K562 (cell line): ENCODE data around the gene COL4A1. TPM values are rescaled to one million over a fixed set of nuclear protein-coding genes. Genes with fewer than 3 reads are reported as not detected.

Experiments used
- ATAC-seq: fragments of 200-7000 bp; cut with Tn5 transposase; 3 replicates; pipeline ENCODE4 v1.9.1; 2020; ENCODE audit warnings: moderate library complexity
- BruUV-seq: library from RNA; stranded (reverse); fragments of 400-500 nt; replicated peaks from 2 replicates; lab custom pipeline; 2021; lab: Mats Ljungman, UMichigan
- CTCF ChIA-PET: fragments of 300-600 bp; formaldehyde crosslinking; extraction: SDS; loops from one replicate; lab custom pipeline; 2021; ENCODE audit warnings: low intra/inter-chr PET ratio; lab: Yijun Ruan, JAX
- POLR2A ChIA-PET: fragments of 300-600, 350-650 bp; sonication (Branson Sonifier 250); formaldehyde crosslinking; extraction: SDS; loops from one replicate; lab custom pipeline; 2021; ENCODE audit warnings: antibody characterized with exemption, inconsistent platforms; lab: Yijun Ruan, JAX
- DNase-seq, 4 experiments: peaks; one replicate each; pipeline versions ENCODE4 v3.0.0 to v3.0.0-alpha.2; 2011 to 2018; ENCODE audit warnings: low spot score in 3 of 4, mixed read lengths in 3 of 4; ENCODE audit errors: extremely low read depth in 1 of 4
- FAIRE-seq: peaks from 2 replicates; lab custom pipeline; 2011; peaks lifted over from hg19 to GRCh38; lab: Jason Lieb, UNC
- H2AFZ ChIP-seq: 2 replicates; pipeline ENCODE4 v1.6.0; 2011; ENCODE audit warnings: low read depth, low read length, control low read depth, inconsistent platforms
- H3K27ac ChIP-seq: fragments of 200-600 bp; 3 replicates; pipeline ENCODE4 v1.8.0; 2011; ENCODE audit warnings: low read depth, mild to moderate bottlenecking, control low read depth, inconsistent platforms, low read length, moderate library complexity, mixed read lengths; ENCODE audit errors: extremely low read depth
- H3K27me3 ChIP-seq, 2 experiments: fragments of 300-600 bp in 1 of 2; 2 replicates in 1 of 2; 3 replicates in 1 of 2; pipeline versions ENCODE4 v1.6.0 to v1.8.0; 2011; ENCODE audit warnings: inconsistent platforms in 2 of 2, low read length in 2 of 2, mild to moderate bottlenecking in 1 of 2, mixed read lengths in 1 of 2, moderate library complexity in 1 of 2; ENCODE audit not compliant: control insufficient read depth in 2 of 2, insufficient read depth in 2 of 2
- H3K36me3 ChIP-seq: fragments of 300-600 bp; 3 replicates; pipeline ENCODE4 v1.8.0; 2011; ENCODE audit warnings: mild to moderate bottlenecking, low read length, inconsistent platforms; ENCODE audit not compliant: control insufficient read depth, insufficient read depth
- H3K4me1 ChIP-seq, 2 experiments: fragments of 200-600 bp in 1 of 2; replicated peaks in 1 of 2; 2 replicates in 1 of 2; 3 replicates in 1 of 2; pipeline versions ENCODE4 v1.5.1 to v1.8.0; 2011; ENCODE audit warnings: inconsistent platforms in 2 of 2, low read length in 2 of 2, mild to moderate bottlenecking in 1 of 2, mixed read lengths in 1 of 2, moderate library complexity in 1 of 2; ENCODE audit not compliant: control insufficient read depth in 2 of 2, insufficient read depth in 2 of 2
- H3K4me2 ChIP-seq: 2 replicates; pipeline ENCODE4 v1.6.1; 2011; ENCODE audit warnings: low read length, control low read depth, inconsistent platforms, mixed read lengths; ENCODE audit not compliant: insufficient read depth
- H3K4me3 ChIP-seq: fragments of 200-600 bp; sonication (generic), shearing (Covaris generic); 2 replicates; pipeline ENCODE4 v1.5.1; 2016; ENCODE audit warnings: control low read depth, inconsistent platforms
- H3K79me2 ChIP-seq: fragments of 200-600 bp; 3 replicates; pipeline ENCODE4 v1.8.0; 2011; ENCODE audit warnings: low read length, inconsistent platforms; ENCODE audit not compliant: control insufficient read depth, insufficient read depth
- H3K9ac ChIP-seq, 2 experiments: 2 replicates each; pipeline versions ENCODE4 v1.6.0 to v1.6.1; 2011; ENCODE audit warnings: low read depth in 2 of 2, low read length in 2 of 2, control low read depth in 1 of 2, inconsistent platforms in 1 of 2, mild to moderate bottlenecking in 1 of 2, mixed read lengths in 1 of 2; ENCODE audit not compliant: insufficient read depth in 1 of 2
- H3K9me1 ChIP-seq: one replicate; pipeline ENCODE4 v1.6.0; 2011; ENCODE audit warnings: inconsistent platforms, mild to moderate bottlenecking, low read length, moderate library complexity; ENCODE audit not compliant: control insufficient read depth, insufficient read depth
- H3K9me3 ChIP-seq: replicated peaks from 2 replicates; pipeline ENCODE4 v1.5.1; 2011; ENCODE audit warnings: low read depth, low read length, inconsistent platforms; ENCODE audit not compliant: control insufficient read depth, insufficient read depth
- H4K20me1 ChIP-seq: replicated peaks from 2 replicates; pipeline ENCODE4 v1.6.1; 2011; ENCODE audit warnings: low read length, inconsistent platforms, mixed read lengths; ENCODE audit not compliant: control insufficient read depth, insufficient read depth
- ARNT ChIP-seq, 2 experiments: fragments of 450-650 bp; IDR thresholded peaks; 2 replicates each; pipeline ENCODE4 v1.6.1; 2016; ENCODE audit warnings: mild to moderate bottlenecking in 1 of 2
- GTF2F1 ChIP-seq: IDR thresholded peaks from 2 replicates; pipeline ENCODE4 v1.6.1; 2011; ENCODE audit warnings: low read depth, low read length, improper control_type of control experiment
- MTA1 ChIP-seq: fragments of 450-650 bp; IDR thresholded peaks from 2 replicates; pipeline ENCODE4 v1.6.1; 2017; ENCODE audit warnings: borderline replicate concordance
- NCOA2 ChIP-seq, 2 experiments: fragments of 450-650 bp; IDR thresholded peaks; 2 replicates each; pipeline ENCODE4 v1.6.1; 2018; ENCODE audit warnings: mild to moderate bottlenecking in 2 of 2, moderate library complexity in 1 of 2; ENCODE audit not compliant: partially characterized antibody in 2 of 2
- PHB2 ChIP-seq: fragments of 450-650 bp; IDR thresholded peaks from 2 replicates; pipeline ENCODE4 v1.6.1; 2017; ENCODE audit warnings: low read depth
- ZBTB1 ChIP-seq: sonication (generic); formaldehyde crosslinking; IDR thresholded peaks from 2 replicates; pipeline ENCODE4 v1.8.1; 2023; ENCODE audit warnings: missing genetic modification reagents, low read depth, mild to moderate bottlenecking, borderline replicate concordance
- ZBTB8A ChIP-seq: fragments of 450-650 bp; IDR thresholded peaks from 2 replicates; pipeline ENCODE4 v1.6.1; 2018; ENCODE audit warnings: mild to moderate bottlenecking, moderate library complexity; ENCODE audit not compliant: partially characterized antibody
- ZNF12 ChIP-seq: sonication (generic); formaldehyde crosslinking; IDR thresholded peaks from 2 replicates; pipeline ENCODE4 v1.4.0; 2020; ENCODE audit warnings: mild to moderate bottlenecking, missing genetic modification reagents
- WGBS: fragments of 100-300 bp; shearing (Covaris generic); methylation state at CpG from one replicate; pipeline ENCODE4 v1.1.6; 2016; ENCODE audit warnings: low coverage, mixed read lengths; ENCODE audit not compliant: insufficient coverage; ENCODE audit errors: missing lambda C conversion rate; 5-methylcytosine and 5-hydroxymethylcytosine counted together
- in situ Hi-C: fragments of 300-500 bp; cut with MboI; formaldehyde crosslinking; loops from 4 replicates; pipeline ENCODE4 v1.15.0; 2018; ENCODE audit warnings: inconsistent platforms, mixed read lengths
- intact Hi-C: fragments of 100-400 bp; cut with micrococcal nuclease; formaldehyde crosslinking; loops from 2 replicates; pipeline ENCODE4 v1.14.2; 2022
- polyA plus RNA-seq, 8 experiments: library from polyadenylated mRNA; depleted of rRNA in 4 of 8; stranded (reverse) in 5 of 8; unstranded in 3 of 8; fragments of >200 nt; fragmentation: Nextera tagmentation in 2 of 8; fragmentation: Illumina TruSeq in 1 of 8; extraction: Ambion mirVana in 2 of 8; extraction: Trizol in 1 of 8; gene quantifications; 2 replicates each; pipeline versions ENCODE4 v1.2.1 to v1.2.3, GENCODE V29; 2011 to 2014; ENCODE audit warnings: inconsistent platforms in 1 of 8, missing spikeins in 1 of 8
- total RNA-seq, 7 experiments: library from RNA; depleted of rRNA in 6 of 7; stranded (reverse); fragments of >200 nt in 6 of 7; fragmentation: Illumina TruSeq in 2 of 7; extraction: Trizol in 2 of 7; gene quantifications; 2 replicates each; pipeline versions ENCODE4 v1.2.1 to v1.2.3, GENCODE V29; 2011 to 2021; ENCODE audit warnings: low replicate concordance in 1 of 7

Gene COL4A1
- total and polyA plus RNA-seq, 9 of the 15 experiments (the other 6 are each of a cell fraction or from before 2014, with no cell fraction given): 0.35 TPM; not detected in 8

- ChIA-PET POLR2A (no interaction called here), CTCF (no interaction called here)
- no peak overlapping the region for H3K4me2 ChIP-seq
- H3K9ac ChIP-seq: no peak overlapping the region
- H3K79me2 ChIP-seq: no peaks in the 10 kb centered on the region
- H4K20me1 ChIP-seq: no peaks in the 10 kb centered on the region
- H3K27me3 ChIP-seq: peaks cover 5 to 53% of the 10 kb centered on the region in 2 experiments; a peak in 3 of 5 replicates
- BruUV-seq: no TSS peak
- no peak overlapping the region for H3K4me3 ChIP-seq
- H3K9me3 ChIP-seq: no peaks in the 10 kb centered on the region
- no peaks in the 10 kb centered on the region for H3K9me1 ChIP-seq
- no peak for FAIRE-seq
- ATAC-seq: no peak
- no peak for TF ChIP-seq GTF2F1
- no peak for TF ChIP-seq ZNF12 (CRISPR knock-in tag)
- no peak for TF ChIP-seq MTA1
- no peak for TF ChIP-seq NCOA2 (IDR thresholded peaks at IDR 0.05; ENCODE audit: partially characterized antibody in 2 of 2)
- in situ Hi-C loops (no loop called here), intact Hi-C loops (no loop called here)
- H3K36me3 ChIP-seq: no peaks in the 10 kb centered on the region
- H3K27ac ChIP-seq: no peak overlapping the region
- DNase-seq: no peak
- 0% methylated on average over 3 of the region's 3 CpGs for WGBS
- no peak overlapping the region for H2AFZ ChIP-seq
- no peaks in the 10 kb centered on the region for H3K4me1 ChIP-seq
Observed at GRCh38 chr13:110130431-110130830, 176.5 kb downstream of the COL4A1 start.

- H3K9me3 ChIP-seq: no peaks in the 10 kb centered on the region
- no peak overlapping the region for H3K9ac ChIP-seq
- 3% methylated on average over 6 of the region's 14 CpGs for WGBS
- H3K4me2 ChIP-seq: no peak overlapping the region
- in situ Hi-C loops (no loop called here), intact Hi-C loops (no loop called here)
- DNase-seq (no peak), FAIRE-seq (no peak), ATAC-seq (no peak)
- BruUV-seq: no TSS peak
- H3K79me2 ChIP-seq: no peaks in the 10 kb centered on the region
- CTCF ChIA-PET: no interaction called here
- H2AFZ ChIP-seq: no peak overlapping the region
- H3K27ac ChIP-seq: no peak overlapping the region
- H3K4me1 ChIP-seq: no peaks in the 10 kb centered on the region
- TF ChIP-seq PHB2 (no peak), ZBTB1 (CRISPR knock-in tag) (no peak), ARNT (IDR thresholded peaks at IDR 0.05) (no peak), ZBTB8A (no peak)
- H3K9me1 ChIP-seq: no peaks in the 10 kb centered on the region
- no peaks in the 10 kb centered on the region for H4K20me1 ChIP-seq
- H3K4me3 ChIP-seq: no peak overlapping the region
- H3K27me3 ChIP-seq: peaks cover 6 to 57% of the 10 kb centered on the region in 2 experiments; a peak in 3 of 5 replicates
- H3K36me3 ChIP-seq: no peaks in the 10 kb centered on the region
- POLR2A ChIA-PET: no interaction called here
Observed at GRCh38 chr13:110129539-110130186, 177.3 kb downstream of the COL4A1 start.
